IMR-90 (cell line): ENCODE results near the gene SPDYE18. TPM values are rescaled to one million over a fixed set of nuclear protein-coding genes. Genes with fewer than 3 reads are reported as not detected.
"Not testable (repeated sequence)": the region's sequence is repeated elsewhere in the genome, so short reads cannot be mapped to it uniquely, and the experiment has no call there.

Source experiments
- ATAC-seq: fragments of 200-7000 bp; cut with Tn5 transposase; 2 replicates; pipeline ENCODE4 v1.9.1; 2020; ENCODE audit warnings: low read depth, mild to moderate bottlenecking, moderate library complexity
- BruUV-seq: library from RNA; stranded (reverse); fragments of 400-500 nt; replicated peaks from 2 replicates; lab custom pipeline; 2021; lab: Mats Ljungman, UMichigan
- CTCF ChIA-PET: fragments of 300-600 bp; formaldehyde crosslinking; extraction: SDS; loops from one replicate; lab custom pipeline; 2021; ENCODE audit warnings: antibody characterized with exemption; lab: Yijun Ruan, JAX
- POLR2A ChIA-PET: fragments of 300-600 bp; sonication (Branson Sonifier 250); formaldehyde crosslinking; loops from one replicate; lab custom pipeline; 2022; ENCODE audit warnings: antibody characterized with exemption; ENCODE audit not compliant: unreplicated experiment; lab: Charles Lee
- DNase-seq: peaks from one replicate; pipeline ENCODE4 v3.0.0; 2013
- H2AFZ ChIP-seq: replicated peaks from 2 replicates; pipeline ENCODE3; 2013; ENCODE audit warnings: low read length, mild to moderate bottlenecking; ENCODE audit not compliant: poor library complexity
- H2AK5ac ChIP-seq: 2 replicates; pipeline ENCODE4 v1.6.1; 2013; ENCODE audit warnings: low read depth, low read length, inconsistent platforms
- H2AK9ac ChIP-seq: replicated peaks from 2 replicates; pipeline ENCODE3; 2013; ENCODE audit warnings: mild to moderate bottlenecking, low read depth, low read length, moderate library complexity; ENCODE audit not compliant: poor library complexity
- H2BK120ac ChIP-seq: 2 replicates; pipeline ENCODE4 v1.6.1; 2013; ENCODE audit warnings: low read depth, low read length, inconsistent platforms
- H2BK15ac ChIP-seq: 3 replicates; pipeline ENCODE4 v1.6.1; 2013; ENCODE audit warnings: low read depth, low read length, inconsistent platforms
- H2BK20ac ChIP-seq: 2 replicates; pipeline ENCODE4 v1.6.1; 2013; ENCODE audit warnings: low read depth, mild to moderate bottlenecking, inconsistent platforms, low read length, moderate library complexity
- H2BK5ac ChIP-seq: 2 replicates; pipeline ENCODE4 v1.6.1; 2013; ENCODE audit warnings: mild to moderate bottlenecking, low read depth, low read length, inconsistent platforms; ENCODE audit not compliant: poor library complexity, severe bottlenecking
- H3K14ac ChIP-seq: replicated peaks from 2 replicates; pipeline ENCODE4 v1.6.1; 2013; ENCODE audit warnings: low read depth, low read length, inconsistent platforms
- H3K18ac ChIP-seq: 2 replicates; pipeline ENCODE4 v1.6.1; 2013; ENCODE audit warnings: low read depth, low read length, control low read depth
- H3K23ac ChIP-seq: 2 replicates; pipeline ENCODE4 v1.6.1; 2013; ENCODE audit warnings: low read depth, low read length, inconsistent platforms
- H3K27ac ChIP-seq: 2 replicates; pipeline ENCODE4 v1.5.1; 2013; ENCODE audit warnings: mild to moderate bottlenecking, control low read depth, low read length; ENCODE audit not compliant: insufficient read depth
- H3K27me3 ChIP-seq: 2 replicates; pipeline ENCODE4 v1.6.1; 2013; ENCODE audit warnings: low read length; ENCODE audit not compliant: control insufficient read depth, insufficient read depth
- H3K36me3 ChIP-seq: 2 replicates; pipeline ENCODE4 v1.6.1; 2013; ENCODE audit warnings: low read length, mixed read lengths; ENCODE audit not compliant: control insufficient read depth, insufficient read depth
- H3K4ac ChIP-seq: 2 replicates; pipeline ENCODE4 v1.6.1; 2013; ENCODE audit warnings: low read depth, low read length, inconsistent platforms
- H3K4me1 ChIP-seq: 2 replicates; pipeline ENCODE4 v1.6.1; 2013; ENCODE audit warnings: low read length, mixed read lengths; ENCODE audit not compliant: control insufficient read depth, insufficient read depth
- H3K4me2 ChIP-seq: 2 replicates; pipeline ENCODE4 v1.6.1; 2013; ENCODE audit warnings: low read depth, mild to moderate bottlenecking, control low read depth, low read length, moderate library complexity
- H3K4me3 ChIP-seq: 2 replicates; pipeline ENCODE4 v1.5.1; 2013; ENCODE audit warnings: low read depth, mild to moderate bottlenecking, control low read depth, low read length, moderate library complexity; ENCODE audit not compliant: insufficient read depth
- H3K56ac ChIP-seq: 2 replicates; pipeline ENCODE4 v1.6.1; 2013; ENCODE audit warnings: low read length, inconsistent platforms; ENCODE audit not compliant: insufficient read depth; ENCODE audit errors: extremely low read depth
- H3K79me1 ChIP-seq, 2 experiments: 2 replicates each; pipeline ENCODE4 v1.6.1; 2013; ENCODE audit warnings: low read length in 2 of 2, inconsistent platforms in 1 of 2, low read depth in 1 of 2
- H3K9ac ChIP-seq: 2 replicates; pipeline ENCODE4 v1.6.1; 2013; ENCODE audit warnings: low read depth, low read length, control low read depth
- H3K9me1 ChIP-seq: 2 replicates; pipeline ENCODE4 v1.6.1; 2013; ENCODE audit warnings: low read length, inconsistent platforms; ENCODE audit not compliant: insufficient read depth
- H3K9me3 ChIP-seq: 2 replicates; pipeline ENCODE4 v1.6.1; 2013; ENCODE audit warnings: low read length; ENCODE audit not compliant: control insufficient read depth, insufficient read depth
- H4K20me1 ChIP-seq: 2 replicates; pipeline ENCODE4 v1.6.1; 2013; ENCODE audit warnings: low read length, inconsistent platforms; ENCODE audit not compliant: insufficient read depth
- H4K5ac ChIP-seq: 2 replicates; pipeline ENCODE4 v1.6.1; 2013; ENCODE audit warnings: mild to moderate bottlenecking, low read depth, low read length, control low read depth
- H4K8ac ChIP-seq, 2 experiments: 2 replicates each; pipeline ENCODE4 v1.6.1; 2013; ENCODE audit warnings: low read depth in 2 of 2, low read length in 2 of 2, control low read depth in 1 of 2, inconsistent platforms in 1 of 2
- H4K91ac ChIP-seq: 2 replicates; pipeline ENCODE4 v1.6.1; 2013; ENCODE audit warnings: low read depth, low read length, inconsistent platforms; ENCODE audit not compliant: insufficient read depth
- WGBS, 2 experiments: methylation state at CpG; one replicate each; pipeline versions ENCODE4 v1.1.5 to v1.1.7; 2013; ENCODE audit warnings: missing lambda C conversion rate in 2 of 2; ENCODE audit not compliant: insufficient read length in 1 of 2; ENCODE audit errors: extremely low coverage in 2 of 2; 5-methylcytosine and 5-hydroxymethylcytosine counted together
- dilution Hi-C: fragments of 300-500 bp; cut with HindIII; formaldehyde crosslinking; loops from one replicate; pipeline ENCODE4 v1.14.3; 2018; ENCODE audit warnings: low sequenced_read_pairs; ENCODE audit not compliant: unreplicated experiment
- in situ Hi-C: fragments of 300-500 bp; cut with MboI; formaldehyde crosslinking; loops from 3 replicates; pipeline ENCODE4 v1.14.3; 2019; ENCODE audit warnings: low sequenced_read_pairs, inconsistent platforms, mixed read lengths
- intact Hi-C: fragments of 100-400 bp; cut with micrococcal nuclease; formaldehyde crosslinking; loops from 2 replicates; pipeline ENCODE4 v1.10.0; 2022
- polyA plus RNA-seq, 3 experiments: library from polyadenylated mRNA; depleted of rRNA; stranded (reverse); fragments of >200 nt; gene quantifications; 2 replicates each; pipeline ENCODE4 v1.2.3, GENCODE V29; 2012; ENCODE audit warnings: low replicate concordance in 1 of 3
- total RNA-seq: library from RNA; depleted of rRNA; stranded (reverse); fragments of >200 nt; gene quantifications from 2 replicates; pipeline ENCODE4 v1.2.3, GENCODE V29; 2012

SPDYE18 gene
- total and polyA plus RNA-seq, 2 of the 4 experiments (the other 2 are of a cell fraction) = not detected

DNA sequence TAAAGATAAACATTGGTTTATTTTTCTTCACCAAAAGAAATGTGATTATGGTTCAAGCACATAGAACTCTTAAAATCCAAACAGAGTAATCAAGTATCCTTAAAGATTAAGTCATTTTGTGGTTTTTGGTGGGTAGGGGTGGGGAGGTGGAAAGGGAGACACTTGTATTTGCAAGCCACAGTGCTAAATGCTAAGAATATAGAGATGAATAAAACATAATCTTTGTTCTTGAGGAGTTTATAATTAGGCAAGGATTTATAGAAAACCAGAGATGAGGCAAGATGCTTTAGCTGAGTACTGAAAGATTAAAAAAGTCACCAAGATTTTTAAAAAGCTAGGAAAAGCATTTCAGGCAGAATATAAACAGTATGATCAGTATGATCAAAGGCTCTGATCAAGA lies 40.3 kb upstream of the SPDYE18 start:
- H3K23ac ChIP-seq, H3K14ac ChIP-seq, H3K27ac ChIP-seq, H2BK15ac ChIP-seq, H3K9me3 ChIP-seq, in situ Hi-C loops, H3K4me1 ChIP-seq, H3K36me3 ChIP-seq, H2AK5ac ChIP-seq, H2AK9ac ChIP-seq, H2AFZ ChIP-seq, H3K56ac ChIP-seq, H3K27me3 ChIP-seq, CTCF ChIA-PET, H3K4me2 ChIP-seq, H4K91ac ChIP-seq, H3K9ac ChIP-seq, intact Hi-C loops, H3K4ac ChIP-seq, DNase-seq, BruUV-seq, H4K5ac ChIP-seq, H4K8ac ChIP-seq, dilution Hi-C loops, H3K9me1 ChIP-seq, H2BK5ac ChIP-seq, H3K18ac ChIP-seq, POLR2A ChIA-PET, H4K20me1 ChIP-seq, H2BK20ac ChIP-seq, H3K4me3 ChIP-seq, H2BK120ac ChIP-seq, H3K79me1 ChIP-seq: not testable (repeated sequence)
- ATAC-seq = peak; percentile 33

DNA sequence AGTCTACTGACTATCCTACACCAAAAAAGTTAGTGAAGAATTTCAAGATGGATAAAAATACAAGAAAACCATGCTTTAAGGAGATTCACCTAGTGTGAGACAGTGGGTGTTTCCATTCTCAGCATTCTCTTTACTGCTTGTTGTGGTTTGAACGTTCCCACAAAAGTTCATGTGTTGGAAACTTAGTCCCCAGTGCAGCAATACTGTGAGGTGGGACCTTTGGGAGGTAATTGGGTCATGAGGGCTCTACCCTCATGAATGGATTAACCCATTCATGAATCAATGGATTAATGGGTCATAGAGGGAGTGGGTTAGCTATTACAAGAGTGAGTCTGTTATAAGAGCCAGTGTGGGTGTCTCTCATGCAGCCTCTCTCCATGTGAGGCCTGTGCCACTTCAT lies 38.8 kb upstream of the SPDYE18 start:
- H3K36me3 ChIP-seq, H4K91ac ChIP-seq, H2BK5ac ChIP-seq, in situ Hi-C loops, H3K4ac ChIP-seq, H2AK9ac ChIP-seq, BruUV-seq, ATAC-seq, intact Hi-C loops, H4K20me1 ChIP-seq, H2BK20ac ChIP-seq, H3K4me3 ChIP-seq, H3K27me3 ChIP-seq, H3K18ac ChIP-seq, H3K4me2 ChIP-seq, H3K79me1 ChIP-seq, H3K9ac ChIP-seq, H2BK120ac ChIP-seq, H3K23ac ChIP-seq, H4K8ac ChIP-seq, H3K27ac ChIP-seq, dilution Hi-C loops, H3K14ac ChIP-seq, H2BK15ac ChIP-seq, DNase-seq, H3K56ac ChIP-seq, H2AFZ ChIP-seq, H2AK5ac ChIP-seq, CTCF ChIA-PET, H3K9me3 ChIP-seq, POLR2A ChIA-PET, H4K5ac ChIP-seq, H3K4me1 ChIP-seq, H3K9me1 ChIP-seq: not testable (repeated sequence)
- no CpG with 5 or more reads among the region's 1 CpG for WGBS, 2 experiments
